Activated CD4-positive, CD25-positive, alpha-beta regulatory T cell treated with anti-CD3 and anti-CD28 coated beads, Interleukin-2, amount 50 U/mL, for 16 hours (primary cell): ENCODE data around the gene GPX4.
"Not testable (repeated sequence)": the region's sequence is repeated elsewhere in the genome, so short reads cannot be mapped to it uniquely, and the experiment has no call there.

Experiments used
- DNase-seq: peaks from one replicate; pipeline ENCODE4 v3.0.0-alpha.2; 2020; ENCODE audit warnings: low read depth, low spot score

GPX4 gene

DNA sequence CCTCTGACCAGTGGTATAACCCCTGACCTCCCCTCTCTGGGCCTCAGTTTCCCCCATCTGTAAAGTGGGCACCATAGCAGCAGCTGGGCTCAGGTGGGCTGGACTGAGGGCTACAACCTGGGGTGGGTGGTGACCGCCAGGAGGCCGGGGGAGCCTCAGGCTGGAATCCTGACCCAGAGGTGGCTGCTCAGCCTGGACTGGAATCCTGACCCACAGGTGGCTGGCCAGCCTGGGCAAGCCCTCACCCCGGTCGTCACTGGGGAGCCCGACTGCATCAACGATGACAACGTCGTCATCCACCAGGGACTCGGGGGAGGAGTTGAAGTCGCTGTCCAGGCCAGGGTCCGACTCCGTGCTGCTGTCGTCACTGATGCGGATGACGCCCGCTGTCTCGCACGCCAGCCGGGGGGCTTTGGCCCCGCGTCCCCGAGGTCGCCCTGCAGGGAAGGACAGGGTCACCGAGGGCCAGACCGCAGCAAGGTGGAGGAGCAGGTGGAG is 10.2 kb downstream of the GPX4 start:
- DNase-seq: no peak

DNA sequence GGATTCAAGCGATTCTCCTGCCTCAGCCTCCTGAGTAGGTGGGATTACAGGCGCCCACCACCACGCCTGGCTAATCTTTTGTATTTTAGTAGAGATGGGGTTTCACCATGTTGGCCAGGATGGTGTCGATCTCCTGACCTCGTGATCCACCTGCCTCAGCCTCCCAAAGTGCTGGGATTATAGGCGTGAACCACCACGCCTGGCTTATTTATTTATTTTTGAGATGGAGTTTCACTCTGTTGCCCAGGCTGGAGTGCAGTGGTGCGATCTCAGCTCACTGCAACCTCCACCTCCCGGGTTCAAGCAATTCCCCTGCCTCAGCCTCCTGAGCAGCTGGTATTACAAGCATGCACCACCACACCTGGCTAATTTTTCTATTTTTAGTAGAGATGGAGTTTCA is 10.9 kb downstream of the GPX4 start:
- not testable (repeated sequence) for DNase-seq

DNA sequence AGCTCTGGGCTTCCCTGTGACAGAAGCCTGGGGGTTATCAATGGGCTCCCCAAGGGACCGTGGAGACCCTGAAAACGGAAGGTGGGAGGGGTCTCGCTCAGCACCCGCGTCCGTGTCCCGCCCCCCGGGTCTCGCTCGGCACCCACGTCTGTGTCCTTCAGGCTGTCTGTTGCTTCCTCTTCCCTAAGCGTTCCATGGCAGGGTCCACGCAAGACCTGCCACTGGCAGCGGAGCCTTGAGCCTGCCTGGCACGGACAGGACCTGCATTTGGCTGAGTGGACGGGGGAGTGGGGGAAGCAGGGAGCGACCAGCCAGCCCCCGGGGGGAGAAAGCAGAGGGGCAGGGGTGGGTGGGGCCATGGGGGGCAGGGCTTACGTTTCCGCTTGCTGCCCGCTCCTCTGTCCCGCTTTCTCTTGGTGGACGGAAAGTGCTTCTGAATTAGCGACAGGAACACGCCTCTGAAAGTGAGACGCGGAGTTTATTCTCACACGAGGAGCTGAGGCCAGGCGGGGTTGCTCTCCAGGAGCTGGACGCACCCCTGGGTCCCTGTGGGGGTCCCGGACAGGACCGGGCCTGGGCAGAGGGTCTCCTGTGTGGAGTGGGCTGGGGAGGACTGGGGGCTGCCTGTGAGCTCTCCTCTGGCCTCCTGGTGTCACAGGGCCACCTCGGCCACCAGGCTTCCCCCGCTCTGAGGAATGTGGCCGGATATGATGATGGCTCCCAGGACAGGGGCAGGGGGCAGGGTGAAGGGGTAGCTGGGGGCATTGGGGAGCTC is 12.0 kb downstream of the GPX4 start:
- DNase-seq: no peak

DNA sequence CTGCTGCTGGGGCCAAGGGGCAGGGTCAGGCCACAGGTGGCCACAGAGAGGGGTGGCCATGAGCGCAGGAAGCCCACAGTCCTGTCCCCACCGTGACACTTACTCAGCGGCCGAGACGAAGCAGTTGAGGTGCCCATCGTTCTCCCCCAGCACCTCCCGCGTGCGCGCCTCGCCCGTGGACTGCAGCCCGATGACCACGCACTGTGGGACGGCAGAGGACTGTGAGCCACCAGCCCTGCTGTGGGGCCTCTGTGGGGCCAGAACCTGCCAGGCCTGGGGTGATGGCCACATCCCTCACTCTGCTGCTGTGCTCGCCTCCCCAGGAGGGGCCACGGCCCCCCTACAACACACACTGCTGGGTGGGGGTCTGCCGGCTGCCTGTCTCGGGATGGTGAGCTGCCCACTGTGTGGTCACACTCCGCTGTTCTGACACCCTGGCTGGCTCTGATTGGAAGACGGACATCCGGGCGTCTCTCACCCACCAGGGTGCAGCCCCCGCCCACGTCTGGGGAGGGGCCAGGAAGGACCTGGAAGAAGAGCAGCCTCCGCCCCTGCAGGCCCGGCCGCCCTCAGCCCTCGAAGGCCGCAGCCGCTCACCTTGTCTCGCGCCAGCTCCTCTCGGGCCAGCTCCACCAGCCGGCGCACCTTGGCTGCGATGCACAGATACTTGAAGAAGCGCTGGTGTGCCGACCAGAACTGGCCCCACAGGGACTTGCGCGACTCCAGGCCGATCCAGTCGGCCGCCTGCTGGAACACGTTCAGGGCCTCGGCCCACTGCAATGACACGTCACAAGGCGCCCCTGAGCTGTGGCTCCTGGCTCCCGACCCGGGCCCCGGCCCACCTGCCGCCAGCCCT is 13.2 kb downstream of the GPX4 start:
- no peak for DNase-seq

DNA sequence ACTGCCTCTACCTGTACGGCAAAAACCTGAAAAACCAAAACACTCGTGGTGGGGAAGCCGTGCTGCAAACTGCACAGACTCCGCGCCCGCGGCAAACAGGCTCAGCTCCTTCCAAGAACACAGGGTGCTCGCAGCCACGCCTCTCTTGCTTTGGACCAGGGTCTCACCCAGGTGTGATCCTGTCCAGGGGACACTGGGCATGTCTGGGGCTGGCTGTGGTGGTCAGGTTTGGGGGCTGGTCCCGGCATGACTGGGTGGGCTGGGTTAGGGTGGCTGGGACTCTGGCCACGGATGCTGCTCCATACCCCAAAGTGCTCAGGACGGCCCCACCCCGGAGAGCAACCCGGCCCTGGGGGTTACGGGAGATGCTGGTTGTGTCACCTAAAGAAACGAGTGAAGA is 13.9 kb downstream of the GPX4 start:
- no peak for DNase-seq

DNA sequence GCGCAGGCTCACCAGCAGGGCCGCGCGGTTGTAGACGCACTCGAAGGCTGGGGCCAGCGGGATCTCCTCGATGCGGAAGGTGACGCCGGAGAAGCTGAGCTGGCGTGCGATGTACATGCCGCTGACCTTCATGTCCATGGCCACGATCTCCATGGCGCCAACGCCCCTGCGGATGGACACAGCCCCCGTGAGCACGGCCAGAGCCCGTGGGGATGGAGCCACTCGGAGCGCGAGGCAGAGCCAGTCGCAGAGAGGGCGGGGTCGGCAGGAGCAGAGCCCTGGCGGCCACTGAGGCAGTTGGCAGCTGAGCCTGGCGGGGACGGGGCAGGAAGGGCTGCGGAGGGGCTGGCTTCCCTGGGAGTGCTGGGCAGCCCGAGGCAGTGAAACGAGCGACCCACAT is 15.2 kb downstream of the GPX4 start:
- DNase-seq: no peak

DNA sequence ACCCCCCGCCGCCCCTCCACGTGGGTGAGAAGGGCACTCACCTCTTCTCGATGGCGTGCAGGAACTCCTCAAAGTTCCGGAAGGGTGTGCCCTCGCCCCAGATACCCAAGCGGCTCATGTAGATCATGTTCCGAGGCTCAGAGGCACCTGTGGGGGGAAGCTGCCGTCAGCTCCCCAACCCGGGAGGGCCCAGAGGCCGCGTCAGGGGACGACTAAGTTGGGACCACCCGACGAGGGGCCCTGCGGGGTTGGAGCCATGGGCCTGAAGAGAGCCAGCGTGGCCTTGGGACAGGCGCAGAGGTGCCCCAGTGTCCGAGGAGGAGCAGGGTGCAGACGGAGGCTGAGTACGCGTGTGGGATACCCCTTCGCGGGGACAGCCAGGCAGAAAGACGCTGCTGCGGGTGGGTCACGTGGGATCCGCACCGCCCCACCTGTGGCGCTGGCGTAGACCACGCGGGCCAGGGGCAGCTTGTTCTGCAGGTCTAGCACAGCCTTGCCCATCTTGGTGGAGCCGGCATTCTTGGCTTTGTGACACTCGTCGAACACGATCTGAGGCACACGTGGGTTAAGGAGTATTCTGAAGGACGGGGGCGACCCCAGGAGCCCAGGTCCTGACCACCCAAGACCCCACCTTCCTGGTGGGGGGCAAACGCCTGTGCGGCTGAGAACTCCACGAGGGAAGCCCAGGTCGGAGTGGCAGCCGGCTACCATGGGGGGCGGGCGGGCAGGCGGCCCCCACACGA is 15.9 kb downstream of the GPX4 start:
- DNase-seq: no peak

DNA sequence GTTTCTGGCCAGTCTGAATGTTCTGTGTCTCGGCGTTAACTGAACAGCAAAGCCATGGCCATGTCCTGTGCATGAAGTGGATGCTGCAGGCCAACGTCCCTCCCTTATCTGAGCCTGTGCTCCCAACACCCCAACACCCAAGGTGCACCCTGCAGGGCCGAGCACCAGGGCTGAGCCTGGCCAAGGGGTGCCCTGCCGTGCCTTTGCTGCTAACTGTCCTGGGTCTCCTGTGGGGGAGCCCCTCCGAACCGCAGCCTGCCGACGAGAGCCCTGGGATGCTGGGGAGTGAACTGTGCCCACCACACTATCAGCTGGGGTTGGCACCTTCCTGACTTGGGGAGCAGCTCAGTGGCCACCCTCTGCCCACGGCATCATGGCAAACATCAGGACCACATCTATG is 17.6 kb downstream of the GPX4 start:
- DNase-seq: no peak

DNA sequence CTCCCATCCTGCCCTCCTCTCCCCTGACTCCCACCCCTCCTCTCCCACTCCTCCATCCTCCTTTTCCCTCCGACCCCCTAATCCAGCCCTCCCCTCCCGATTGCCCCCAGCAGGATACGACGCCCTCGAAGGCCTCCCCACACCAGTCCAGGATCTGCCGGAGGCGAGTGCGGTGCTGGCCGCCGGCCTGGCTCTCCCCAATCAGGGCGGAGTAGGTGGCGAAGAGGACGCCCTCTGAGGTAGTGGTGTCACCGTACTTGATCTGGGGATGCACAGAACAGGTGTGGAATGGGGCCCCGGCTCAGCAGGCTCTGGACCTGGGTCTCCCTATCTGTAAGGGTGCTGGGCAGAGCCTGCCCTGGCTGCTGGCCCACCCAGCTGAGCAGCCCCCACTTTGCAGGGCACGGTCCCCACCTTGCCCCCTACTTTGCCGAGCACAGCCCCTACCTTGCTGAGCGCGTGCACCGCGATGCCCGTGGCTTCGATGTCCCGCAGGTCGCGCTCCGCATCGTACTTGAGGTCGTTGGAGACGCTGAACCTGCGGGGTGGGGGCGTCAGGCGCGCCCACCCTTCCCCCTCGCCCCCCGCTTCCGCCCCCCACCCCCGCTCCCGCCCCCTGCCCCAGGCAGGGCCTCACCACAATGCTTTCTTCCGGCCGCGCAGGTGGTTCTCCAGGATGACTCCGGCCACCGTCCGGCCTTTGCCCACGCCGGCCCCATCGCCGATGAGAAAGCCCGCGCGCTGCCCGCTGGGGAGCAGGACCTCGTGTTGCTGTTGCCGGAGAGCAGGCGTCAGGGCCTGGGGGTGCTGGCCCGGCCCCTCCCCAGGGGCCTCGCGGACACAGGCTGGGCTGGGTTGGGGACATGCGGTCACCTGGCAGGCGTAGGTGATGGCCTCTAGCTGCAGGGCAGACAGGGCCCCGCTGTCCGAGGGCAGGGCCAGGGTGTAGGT is 18.5 kb downstream of the GPX4 start:
- DNase-seq: no peak

DNA sequence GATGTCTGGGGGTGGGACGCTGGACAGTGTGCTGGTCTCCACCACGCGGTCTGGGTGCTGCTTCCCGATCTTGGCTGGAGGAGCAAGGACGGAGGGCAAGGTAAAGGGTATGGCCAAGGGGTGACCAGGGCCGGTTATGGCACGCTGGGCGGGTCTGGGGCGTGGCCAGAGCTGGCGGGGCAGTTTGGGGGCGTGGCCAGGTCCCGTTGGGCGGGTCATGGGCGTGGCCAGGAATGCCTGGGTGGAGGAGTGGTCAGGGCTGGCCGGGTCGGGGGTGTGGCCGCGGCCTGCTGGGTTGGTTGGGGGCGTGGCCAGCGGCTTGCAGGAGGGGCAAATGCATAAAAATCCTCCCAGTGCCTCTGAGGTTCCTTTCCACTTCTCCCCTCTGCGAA is 19.2 kb downstream of the GPX4 start:
- DNase-seq: no peak

DNA sequence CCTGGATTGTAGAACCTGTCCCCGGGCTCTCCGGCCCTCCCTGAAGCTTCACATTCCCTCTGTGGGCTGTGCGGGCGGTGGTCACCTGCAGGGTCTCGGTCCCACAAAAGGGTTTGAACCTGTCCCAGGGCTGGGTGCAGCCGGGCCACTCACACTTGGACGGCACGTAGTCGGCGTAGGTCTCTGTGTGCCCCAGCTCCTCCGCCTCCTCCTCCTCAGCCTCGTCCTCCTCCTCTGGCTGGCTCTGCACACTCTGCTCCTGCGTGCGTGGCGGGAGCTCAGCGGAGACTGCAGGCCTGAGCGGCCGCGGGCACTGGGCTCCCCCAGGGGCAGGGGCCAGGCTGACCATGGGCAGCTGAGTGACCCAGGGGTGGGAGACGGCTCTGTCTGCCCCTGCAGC is 19.6 kb downstream of the GPX4 start:
- no peak for DNase-seq

DNA sequence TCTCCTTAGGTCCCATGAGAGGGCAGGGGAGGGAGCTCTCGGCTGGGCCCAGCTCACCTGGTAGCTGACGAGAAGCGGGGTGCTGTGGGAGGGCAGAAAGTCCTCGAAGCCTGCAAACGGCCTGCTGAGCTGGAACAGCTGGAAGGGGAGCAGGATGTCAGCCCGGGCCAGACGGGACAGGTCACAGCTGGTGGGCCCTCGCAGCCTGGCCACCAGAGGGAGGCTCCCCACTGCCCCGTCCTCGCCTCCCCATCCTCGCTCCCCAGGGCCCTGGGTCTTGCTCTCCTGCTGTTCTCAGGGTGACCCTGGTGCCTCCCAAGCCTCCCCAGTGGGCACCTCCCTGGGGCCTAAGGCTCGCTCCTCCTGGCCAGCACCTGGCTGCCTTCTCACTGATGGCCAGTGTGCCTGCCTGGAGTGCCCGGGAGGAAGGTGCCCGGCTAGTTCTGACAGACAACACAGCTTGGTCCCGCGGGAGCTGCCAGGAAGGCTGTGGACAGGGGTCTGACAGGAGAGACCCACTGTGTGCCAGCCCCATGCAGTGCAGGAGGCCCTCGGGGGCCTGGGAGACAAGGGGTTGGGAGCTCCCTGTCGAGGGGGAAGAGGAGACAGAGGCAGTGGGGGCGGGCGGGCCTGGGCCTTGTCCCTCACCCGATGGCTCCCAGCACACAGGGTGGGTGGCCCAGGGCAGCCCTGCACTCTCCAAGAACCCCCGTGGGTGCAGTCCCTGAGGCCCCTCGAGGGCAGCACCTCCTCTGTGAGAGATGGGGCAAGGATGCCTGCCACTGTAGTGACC is 20.3 kb downstream of the GPX4 start:
- no peak for DNase-seq

DNA sequence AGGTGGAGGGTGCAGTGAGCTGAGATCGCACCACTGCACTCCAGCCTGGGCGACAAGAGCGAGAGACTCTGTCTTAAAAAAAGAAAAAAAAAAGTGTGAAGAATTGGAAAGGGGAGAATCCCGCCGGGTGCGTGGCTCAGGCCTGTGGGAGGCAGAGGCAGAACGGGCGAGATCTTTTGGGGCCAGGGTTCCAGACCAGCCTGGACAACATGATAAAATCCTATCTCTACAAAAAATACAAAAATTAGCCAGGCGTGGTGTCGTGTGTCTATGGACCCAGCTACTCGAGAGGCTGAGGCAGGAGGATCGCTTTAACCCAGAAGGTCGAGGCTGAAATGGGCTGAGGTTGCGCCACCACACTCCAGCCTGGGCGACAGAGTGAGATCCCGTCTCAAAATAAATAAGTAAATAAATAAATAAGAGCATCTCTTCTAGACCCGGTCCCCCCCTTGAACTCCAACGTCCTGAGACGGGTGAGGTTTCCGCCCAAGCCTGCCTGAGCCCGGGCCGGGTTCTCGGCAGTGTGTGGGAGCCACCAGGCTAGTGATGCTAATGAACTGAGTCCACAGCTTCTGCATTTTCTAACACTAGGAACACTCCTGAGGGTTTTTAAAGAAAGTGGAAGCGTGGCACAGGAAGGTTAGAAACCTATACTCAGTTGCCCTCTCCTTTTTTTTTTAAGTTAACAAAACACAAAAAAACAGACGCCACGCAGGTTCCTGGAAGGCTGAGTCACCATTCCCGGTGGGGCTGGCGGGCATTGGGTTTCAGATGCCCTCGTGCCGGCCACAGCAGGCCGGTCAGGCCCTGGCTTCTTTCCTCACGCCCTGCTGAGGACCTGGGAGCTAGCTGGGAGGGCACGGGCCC is 22.0 kb downstream of the GPX4 start:
- no peak for DNase-seq

DNA sequence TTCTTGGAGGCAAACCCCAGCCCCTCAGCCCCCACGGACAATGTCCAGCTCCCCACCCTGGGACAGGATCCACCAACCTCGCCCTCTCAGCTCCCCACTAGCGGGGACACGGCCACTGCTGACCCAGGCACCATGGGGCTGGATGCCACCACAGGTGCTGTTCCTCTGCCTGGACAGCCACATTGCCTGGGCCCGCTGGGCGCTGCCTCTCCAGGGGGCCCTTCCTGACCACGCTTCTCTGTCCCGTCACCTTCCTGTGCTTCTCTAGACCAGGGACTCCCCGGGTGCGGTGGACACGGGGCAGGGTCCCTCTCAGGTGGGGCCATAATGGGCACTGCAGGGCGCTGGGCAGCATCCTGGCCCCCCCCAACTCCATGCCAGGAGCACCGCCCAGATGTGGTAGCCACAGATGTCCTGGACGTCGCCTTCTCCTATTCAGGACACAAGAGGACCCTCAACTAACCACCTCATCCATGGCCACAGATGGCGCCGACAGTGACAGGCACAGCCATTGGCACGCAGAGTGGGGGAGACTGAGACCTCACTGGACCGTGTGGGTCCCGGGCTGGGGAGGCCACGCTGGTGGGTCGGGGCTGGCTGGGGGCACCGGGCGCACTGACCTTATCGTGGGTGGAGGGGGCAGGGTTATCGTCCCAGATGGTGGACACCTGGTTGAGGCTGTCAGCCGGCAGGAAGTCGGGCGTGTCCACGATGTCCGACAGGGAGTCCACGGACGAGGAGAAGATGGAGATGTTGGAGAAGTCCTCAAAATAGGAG is 23.4 kb downstream of the GPX4 start:
- no peak for DNase-seq

DNA sequence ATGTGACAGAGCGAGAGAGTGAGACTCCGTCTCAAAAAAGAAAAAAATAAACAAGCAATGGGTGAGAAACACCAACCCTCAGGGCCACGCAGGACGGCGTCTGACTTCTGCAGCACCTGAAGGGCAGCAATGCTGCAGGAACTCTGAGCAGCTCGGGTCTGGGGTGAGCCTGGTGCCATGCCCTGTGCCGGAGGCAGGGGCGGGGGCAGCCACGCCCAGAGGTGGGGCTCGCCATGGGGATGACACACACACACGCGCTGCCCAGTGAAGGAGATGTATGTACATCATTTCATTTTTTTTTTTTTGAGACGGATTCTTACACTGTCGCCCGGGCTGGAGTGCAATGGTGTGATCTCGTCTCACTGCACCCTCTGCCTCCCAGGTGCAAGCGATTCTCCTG is 24.3 kb downstream of the GPX4 start:
- no peak for DNase-seq

DNA sequence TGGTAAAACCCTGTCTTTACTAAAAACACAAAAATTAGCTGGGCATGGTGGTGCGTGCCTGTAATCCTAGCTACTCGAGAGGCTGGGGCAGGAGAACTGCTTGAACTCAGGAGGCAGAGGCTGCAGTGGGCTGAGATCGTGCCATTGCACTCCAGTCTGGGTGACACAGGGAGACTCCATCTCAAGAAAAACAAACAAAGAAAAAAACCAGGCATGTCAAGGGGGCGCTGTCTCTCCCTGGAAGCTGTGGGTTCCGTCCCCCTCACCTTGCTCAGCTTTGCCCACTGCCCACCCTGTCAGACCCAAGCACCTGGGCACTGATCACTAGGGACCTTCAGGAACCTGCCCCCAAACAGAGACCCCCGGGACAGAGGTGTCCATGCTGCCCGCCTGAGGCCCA is 25.3 kb downstream of the GPX4 start:
- not testable (repeated sequence) for DNase-seq

DNA sequence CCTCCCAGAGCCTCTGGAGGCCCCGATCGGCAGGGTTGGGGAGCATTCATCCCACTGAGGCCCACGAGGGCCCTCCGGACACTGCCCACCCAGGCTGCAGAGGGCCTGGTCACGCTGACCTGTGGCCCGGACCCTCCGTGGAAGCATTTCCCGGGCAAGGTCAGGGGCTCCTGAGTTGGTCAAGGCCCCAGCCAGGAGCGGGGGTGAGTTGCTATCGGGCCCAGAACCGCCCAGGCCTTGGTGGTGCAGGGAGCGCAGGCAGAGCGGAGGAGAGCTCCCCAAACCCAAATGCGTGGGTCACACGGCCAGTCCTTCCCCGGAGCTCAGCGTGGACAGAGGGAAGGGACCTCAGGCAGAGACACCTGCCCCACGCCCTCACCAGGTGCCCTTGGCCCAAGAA is 25.7 kb downstream of the GPX4 start:
- no peak for DNase-seq
